AG10803 (cell line): ENCODE data around the gene N4BP2.

Experiments used
- DNase-seq: peaks from one replicate; pipeline ENCODE4 v3.0.0; 2010; ENCODE audit warnings: low read depth
- H3K4me3 ChIP-seq: 2 replicates; pipeline ENCODE4 v1.5.1; 2011; ENCODE audit warnings: mild to moderate bottlenecking, low read length, control low read depth
- TF ChIP-seq, protein P1 (sequence below): conservative IDR thresholded peaks from 2 replicates; pipeline ENCODE4 v1.5.1; 2011; ENCODE audit warnings: mild to moderate bottlenecking, low read length, control low read depth, inconsistent platforms

N4BP2 gene

DNA sequence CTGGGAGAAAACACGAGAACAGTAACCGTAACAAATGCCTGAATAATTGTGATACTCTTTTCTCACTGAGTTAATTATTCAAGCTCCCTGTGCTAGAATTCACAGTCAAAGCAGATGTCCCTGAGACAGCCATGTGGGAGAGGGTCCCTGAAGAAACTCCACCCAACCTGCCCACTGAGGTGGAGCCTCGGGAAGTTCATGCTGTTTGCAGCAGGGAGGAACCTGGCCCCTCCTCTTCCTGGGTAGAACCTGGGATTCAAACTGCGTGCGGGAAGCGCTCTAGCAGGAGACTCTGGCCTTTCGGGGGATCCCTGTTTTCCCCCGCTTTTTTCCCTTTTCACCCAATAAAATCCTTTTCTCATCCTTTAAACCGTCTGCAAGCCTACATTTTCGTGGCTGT is 120.0 kb downstream of the N4BP2 start:
- H3K4me3 ChIP-seq: peak overlapping the region; percentile 33
- TF ChIP-seq, protein P1, sequence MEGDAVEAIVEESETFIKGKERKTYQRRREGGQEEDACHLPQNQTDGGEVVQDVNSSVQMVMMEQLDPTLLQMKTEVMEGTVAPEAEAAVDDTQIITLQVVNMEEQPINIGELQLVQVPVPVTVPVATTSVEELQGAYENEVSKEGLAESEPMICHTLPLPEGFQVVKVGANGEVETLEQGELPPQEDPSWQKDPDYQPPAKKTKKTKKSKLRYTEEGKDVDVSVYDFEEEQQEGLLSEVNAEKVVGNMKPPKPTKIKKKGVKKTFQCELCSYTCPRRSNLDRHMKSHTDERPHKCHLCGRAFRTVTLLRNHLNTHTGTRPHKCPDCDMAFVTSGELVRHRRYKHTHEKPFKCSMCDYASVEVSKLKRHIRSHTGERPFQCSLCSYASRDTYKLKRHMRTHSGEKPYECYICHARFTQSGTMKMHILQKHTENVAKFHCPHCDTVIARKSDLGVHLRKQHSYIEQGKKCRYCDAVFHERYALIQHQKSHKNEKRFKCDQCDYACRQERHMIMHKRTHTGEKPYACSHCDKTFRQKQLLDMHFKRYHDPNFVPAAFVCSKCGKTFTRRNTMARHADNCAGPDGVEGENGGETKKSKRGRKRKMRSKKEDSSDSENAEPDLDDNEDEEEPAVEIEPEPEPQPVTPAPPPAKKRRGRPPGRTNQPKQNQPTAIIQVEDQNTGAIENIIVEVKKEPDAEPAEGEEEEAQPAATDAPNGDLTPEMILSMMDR: no peak
- DNase-seq: no peak

DNA sequence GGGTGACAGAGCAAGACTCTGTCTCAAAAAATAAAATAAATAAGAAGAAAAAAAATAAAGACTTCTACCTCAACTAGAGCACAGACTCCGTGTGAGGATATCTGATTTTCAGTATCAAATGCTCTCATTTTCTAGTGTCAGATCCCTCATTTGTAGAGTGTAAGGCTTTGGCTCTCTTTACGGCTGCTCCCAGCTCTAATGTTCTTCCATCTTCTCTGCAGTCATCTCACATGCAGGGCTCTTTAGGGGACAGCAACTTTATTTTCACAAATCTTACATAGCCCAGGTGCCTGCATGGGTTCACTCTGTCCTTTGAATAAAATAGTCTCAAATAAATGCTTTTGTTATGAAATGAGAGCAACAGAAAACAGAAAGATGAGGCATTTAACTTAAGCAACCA is 120.9 kb downstream of the N4BP2 start:
- no peak for DNase-seq
- H3K4me3 ChIP-seq: no peak overlapping the region
- TF ChIP-seq, protein P1: no peak

DNA sequence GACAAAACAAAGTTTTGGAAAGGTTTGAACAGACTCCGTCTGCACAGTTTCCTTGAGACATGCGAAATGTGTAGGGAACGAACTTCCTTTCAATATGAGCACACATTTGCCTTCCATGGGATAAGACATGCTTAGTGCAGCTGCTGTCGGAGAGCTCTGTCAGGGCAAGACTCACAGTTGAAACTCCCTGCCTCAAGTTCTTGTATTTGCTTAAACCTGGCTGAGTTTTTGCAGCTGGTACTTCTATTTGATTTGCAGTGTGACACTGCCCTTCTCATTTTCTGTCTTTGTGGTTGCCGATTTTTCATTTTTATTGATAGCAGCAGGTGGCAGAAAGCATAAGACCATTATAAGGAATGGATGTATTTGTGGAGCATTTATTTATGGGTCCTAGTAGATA is 122.0 kb downstream of the N4BP2 start:
- TF ChIP-seq, protein P1: no peak
- H3K4me3 ChIP-seq: no peak overlapping the region
- peak; percentile 25 for DNase-seq

DNA sequence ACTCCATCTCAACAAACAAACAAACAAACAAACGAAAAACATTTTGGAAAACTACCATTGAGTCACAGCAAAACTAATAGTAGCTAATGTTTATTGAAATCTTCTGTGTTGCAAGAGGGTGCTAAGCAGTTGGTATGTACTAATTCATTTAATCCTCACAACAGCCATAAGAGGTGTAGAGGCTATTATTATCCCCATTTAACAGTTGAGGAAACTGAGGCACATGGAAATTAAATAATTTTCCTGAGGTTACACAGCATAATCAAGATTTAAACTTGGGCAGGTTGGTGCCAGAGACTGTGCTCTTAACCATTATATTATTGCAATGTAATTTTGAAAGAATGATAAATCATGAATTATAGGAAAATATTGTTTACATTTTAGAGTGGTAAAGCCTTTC is 122.7 kb downstream of the N4BP2 start:
- TF ChIP-seq, protein P1: no peak
- H3K4me3 ChIP-seq: no peak overlapping the region
- DNase-seq: no peak

DNA sequence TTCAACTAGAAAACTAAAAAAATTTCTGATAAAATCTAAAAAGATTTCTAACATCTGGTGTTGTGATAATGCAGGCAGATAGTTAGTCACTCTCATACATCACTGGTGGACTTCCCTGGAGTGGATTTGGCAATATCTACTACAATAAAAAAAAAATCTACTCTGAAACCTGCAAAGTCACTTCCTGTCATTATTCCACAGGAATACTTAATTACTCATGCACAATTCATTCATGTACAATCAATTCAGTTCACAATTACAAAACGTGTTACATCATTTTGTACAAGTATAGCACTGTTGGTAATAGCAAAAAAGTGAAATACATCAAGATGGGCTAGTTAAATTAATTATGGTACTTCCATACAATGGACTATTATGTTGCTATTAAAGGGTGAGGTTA is 123.7 kb downstream of the N4BP2 start:
- H3K4me3 ChIP-seq: no peak overlapping the region
- peak; percentile 93 for DNase-seq
- TF ChIP-seq, protein P1: no peak

DNA sequence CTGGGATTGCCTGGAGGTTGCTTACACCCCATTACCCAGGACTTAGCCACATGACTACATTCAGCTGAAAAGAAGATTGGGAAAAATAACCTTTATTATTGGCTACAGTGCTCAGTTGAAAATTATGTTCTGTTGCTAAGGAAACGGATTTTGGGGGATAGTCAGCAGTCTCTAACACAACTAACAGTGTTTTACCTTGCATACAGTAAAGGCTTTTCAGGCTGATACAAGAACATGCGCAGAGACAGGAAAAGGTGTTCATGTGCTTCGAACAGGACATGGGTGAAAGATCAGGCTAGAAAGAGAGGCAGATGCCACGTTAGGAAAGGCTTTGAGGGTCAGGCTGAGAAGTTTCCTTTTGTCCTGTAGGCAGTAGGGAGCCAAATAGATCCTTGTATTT is 125.4 kb downstream of the N4BP2 start:
- DNase-seq: no peak
- TF ChIP-seq, protein P1: no peak
- H3K4me3 ChIP-seq: no peak overlapping the region

DNA sequence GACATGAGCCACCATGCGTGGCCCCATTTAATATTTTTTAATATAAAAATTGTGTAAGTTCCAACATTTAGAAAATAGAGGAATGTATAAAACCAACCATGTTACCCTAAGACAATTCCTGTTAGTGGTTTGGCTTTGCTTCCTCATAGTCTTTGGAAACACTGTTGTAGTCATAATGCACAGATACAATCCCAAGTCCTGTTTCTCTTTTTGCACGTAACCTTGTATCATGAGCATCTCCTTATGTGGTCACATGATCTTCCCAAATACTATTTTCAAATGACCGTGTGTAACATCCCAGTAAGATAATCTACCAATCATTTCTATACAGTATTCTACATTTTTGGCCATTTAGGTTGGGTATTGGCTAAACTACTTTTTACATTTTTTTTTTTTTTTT is 126.3 kb downstream of the N4BP2 start:
- DNase-seq: no peak
- TF ChIP-seq, protein P1: no peak
- H3K4me3 ChIP-seq: no peak overlapping the region
